GM18498 (cell line): ENCODE data around the gene GFY.

ENCODE experiments used
- ATAC-seq: cut with Tn5 transposase; IDR thresholded peaks from one replicate; pipeline ENCODE4 v1.9.1; 2021; ENCODE audit warnings: mild to moderate bottlenecking, moderate library complexity; ENCODE audit not compliant: unreplicated experiment

The GFY gene

DNA sequence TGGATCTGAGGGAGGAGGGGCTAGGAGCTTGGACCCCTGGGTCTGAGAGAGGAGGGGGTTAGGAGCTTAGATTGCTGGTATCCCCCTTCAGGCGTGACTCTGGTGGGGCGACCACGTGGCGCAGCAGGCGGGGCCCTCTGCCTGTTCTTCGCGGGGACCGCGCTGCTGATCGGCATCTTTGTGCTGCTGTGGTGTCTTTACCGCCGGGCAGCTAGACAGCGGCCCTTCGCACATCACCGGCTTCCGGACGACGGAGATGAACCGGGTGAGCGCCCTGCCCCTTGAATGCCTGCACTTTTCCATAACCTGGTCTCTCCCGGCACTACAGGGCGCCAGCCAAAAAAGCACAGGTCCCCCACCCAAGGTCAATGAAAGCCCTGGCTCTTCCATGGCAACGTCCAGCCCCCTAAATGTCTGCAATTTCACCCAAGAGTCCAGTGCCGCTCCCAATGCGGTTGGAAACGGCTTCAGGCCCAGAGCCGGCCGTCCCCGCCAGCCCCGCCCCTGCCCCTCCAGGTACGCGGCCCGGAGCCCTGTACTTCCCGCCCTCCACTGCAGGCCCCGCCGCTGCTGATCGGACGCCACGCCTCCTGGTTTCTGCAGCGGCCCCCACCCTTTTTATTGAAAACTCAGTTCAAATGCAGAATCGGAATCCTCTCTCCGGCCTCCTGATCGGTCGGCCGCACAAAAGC, 2.8 kb downstream of the GFY start:
- no peak for ATAC-seq

- ATAC-seq = no peak
Measured at GRCh38 chr19:49428547-49429451, 3.6 kb downstream of the GFY start.

DNA sequence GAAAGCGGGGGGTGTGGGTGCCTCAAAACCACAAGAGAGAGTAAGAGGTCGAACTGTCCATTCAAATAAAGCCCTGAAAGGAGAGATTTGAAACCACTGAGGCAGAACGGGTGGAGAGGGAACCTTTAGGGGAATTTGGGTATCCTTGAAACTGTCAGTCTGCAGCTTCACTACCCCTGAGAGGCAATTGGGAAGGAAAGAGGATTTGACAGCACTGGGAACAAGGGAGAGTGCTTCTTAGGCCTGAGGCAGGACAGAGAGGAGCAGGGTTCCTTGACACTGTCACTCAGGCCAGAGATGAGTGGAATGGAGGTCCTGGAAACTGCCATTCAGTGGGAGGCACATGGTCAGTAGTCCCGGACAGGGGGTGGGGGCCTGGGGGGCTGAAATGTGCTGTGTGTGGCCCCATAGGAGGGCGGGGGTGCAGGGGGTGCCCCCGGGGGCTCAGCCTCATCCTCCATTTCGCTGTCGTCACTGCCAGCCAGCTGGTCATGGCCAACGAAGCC, 5.0 kb downstream of the GFY start:
- no peak for ATAC-seq

GRCh38 chr19:49430678-49431329, 5.6 kb downstream of the GFY start:
- no peak for ATAC-seq

GRCh38 chr19:49431330-49431749, 6.2 kb downstream of the GFY start:
- ATAC-seq = no peak

- no peak for ATAC-seq
Measured at GRCh38 chr19:49432141-49433073, 7.2 kb downstream of the GFY start.

DNA sequence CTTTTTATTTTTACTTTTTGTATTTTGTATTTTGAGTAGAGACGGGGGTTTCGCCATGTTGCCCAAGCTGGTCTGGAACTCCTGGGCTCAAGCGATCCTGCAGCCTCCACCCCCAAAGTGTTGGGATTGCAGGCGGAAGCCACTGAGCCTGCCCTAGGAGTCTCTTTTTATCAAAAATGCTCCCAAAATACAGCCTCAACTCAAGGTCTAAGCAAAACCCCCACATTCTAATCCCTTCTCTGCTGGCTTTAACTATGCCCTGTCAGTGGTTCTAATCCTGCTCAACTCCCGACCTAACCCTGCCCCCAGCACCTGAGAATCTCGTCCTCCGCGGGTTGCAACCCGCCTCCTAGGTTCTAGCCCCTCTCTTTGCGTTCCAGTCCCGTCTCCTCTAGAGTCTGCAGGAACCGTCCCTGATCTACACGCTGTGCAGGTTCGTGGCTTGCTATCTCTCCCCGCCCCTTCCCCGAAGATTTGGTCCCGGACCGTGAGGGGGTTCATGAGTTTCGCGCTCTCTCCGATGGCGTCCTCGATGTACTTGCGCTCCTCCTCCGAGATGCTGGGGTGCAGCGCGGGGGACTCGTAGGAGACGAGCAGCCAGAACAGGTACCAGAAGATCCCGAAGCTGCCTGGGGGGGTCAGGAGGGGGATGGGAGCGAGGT, 8.2 kb downstream of the GFY start:
- no peak for ATAC-seq

DNA sequence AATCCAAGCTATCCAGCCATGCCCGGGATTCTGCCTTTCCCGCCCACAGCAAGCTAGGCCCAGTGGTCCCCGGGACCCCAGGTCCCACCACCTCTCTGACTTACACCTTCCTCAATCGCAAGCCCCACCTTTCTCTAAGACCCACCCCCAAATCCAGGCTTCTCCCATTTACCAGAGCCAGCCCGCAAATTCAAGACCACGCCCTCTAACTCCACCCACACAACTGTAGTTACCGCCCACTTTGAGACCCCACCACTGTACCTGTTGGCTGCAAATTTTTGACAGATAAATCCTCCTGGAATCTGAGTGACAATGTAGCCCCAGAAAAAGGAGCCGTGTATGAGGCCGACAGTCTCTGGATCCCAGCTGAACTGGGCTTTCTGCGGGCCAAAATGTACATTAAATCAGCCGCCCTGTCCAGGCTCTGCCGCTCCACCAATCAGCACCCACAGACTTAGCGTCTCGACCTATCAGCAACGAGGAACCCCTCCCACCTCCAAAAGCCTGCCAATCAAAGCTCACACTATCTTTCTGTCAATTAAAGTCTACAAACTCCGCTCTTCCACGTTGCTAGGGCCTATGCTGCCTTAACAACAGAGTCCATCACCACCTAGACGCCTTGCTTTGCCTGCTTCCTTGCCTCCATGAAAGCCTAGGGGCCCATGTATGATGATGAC, 9.9 kb downstream of the GFY start:
- ATAC-seq = no peak

- no peak for ATAC-seq
Measured at GRCh38 chr19:49435670-49436069, 10.5 kb downstream of the GFY start.

DNA sequence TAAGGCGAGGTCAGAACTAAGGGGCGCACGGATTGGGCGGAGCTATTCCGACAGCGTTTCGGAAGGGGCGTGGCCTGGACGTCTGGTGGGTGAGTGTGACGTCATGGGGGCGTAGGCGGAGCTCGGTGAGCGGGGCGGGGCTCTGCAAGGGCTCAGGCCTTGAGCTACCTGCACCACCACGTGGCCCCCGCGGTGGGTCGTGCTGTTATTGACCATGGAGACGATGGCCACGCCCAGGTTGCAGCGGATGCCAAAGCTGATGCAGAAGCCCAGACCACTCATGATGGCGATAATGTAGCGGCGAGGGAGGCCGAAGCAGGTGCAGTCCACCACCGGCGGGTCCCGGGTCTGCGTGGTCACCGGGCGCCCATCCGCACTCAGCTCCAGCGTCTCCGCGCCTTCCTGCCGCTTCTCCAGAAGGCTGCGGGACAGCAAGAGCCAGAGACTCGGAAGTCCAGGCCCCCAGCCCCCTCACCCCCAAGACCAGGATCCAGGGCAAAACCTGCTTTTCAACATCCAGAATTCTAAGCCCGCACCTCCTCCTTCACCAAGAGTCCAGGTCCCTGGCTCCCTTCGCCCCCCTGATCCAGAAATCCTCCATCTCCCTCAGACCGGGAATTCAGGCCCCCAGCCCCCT, 11.3 kb downstream of the GFY start:
- no peak for ATAC-seq

GRCh38 chr19:49437231-49437630, 12.0 kb downstream of the GFY start:
- ATAC-seq = no peak

- no peak for ATAC-seq
Measured at GRCh38 chr19:49438261-49438660, 13.1 kb downstream of the GFY start.

GRCh38 chr19:49439836-49440235, 14.6 kb downstream of the GFY start:
- no peak for ATAC-seq

DNA sequence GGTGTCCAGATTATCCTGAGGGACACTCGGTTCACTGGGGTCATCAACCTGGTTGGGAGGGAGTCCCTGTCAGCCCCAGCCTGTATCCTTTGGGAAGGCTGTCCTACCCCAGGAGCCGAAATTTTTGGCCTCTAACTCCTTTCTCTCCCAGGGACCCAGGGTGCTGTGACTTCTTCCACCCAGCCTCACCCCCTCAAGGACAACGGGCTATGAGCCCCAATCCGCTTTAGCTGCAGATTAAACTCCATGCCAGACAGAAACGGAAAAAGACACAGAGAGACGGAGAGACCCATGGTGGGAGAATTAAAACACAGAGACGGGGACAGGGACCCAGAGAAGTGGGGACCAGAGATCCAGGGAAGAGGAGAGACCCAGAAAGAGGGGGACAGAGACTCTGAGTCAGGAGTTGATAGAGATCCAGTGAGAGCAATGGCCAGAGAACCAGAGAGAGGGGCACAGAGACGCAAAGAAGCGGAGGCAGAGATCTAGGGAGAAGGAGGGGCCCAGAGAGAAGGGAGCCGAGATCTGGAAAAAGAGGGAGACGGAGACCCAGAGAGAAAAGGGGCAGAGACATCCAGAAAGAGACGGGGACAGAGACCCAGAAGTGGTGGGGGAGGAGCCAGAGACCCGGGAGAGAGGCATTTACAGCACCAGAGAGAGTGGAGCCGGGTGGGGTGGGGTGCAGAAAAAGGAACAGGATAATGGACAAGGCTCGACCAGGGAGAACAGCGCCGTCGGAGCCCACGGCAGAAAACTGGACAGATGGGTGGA, 15.4 kb downstream of the GFY start:
- no peak for ATAC-seq

GRCh38 chr19:49441210-49441959, 16.2 kb downstream of the GFY start, which contains the start of gene SLC17A7:
Gene SLC17A7 (minus strand): TSS chr19:49441527. CDS start chr19:49441379, 148 bp downstream.
- no peak for ATAC-seq

GRCh38 chr19:49441960-49442350, 16.8 kb downstream of the GFY start:
- no peak for ATAC-seq

- no peak for ATAC-seq
Measured at GRCh38 chr19:49442354-49442753, 17.2 kb downstream of the GFY start.
